GM12878 (cell line): ENCODE results near the gene RBMS1. TPM values are rescaled to one million over a fixed set of nuclear protein-coding genes. Genes with fewer than 3 reads are reported as not detected.

Experiments
- ATAC-seq: fragments of 200-7000 bp; cut with Tn5 transposase; 3 replicates; pipeline ENCODE4 v1.9.1; 2020; ENCODE audit warnings: mild to moderate bottlenecking, moderate library complexity
- BruUV-seq: library from RNA; stranded (reverse); fragments of 400-500 nt; replicated peaks from 2 replicates; lab custom pipeline; 2021; lab: Mats Ljungman, UMichigan
- CTCF ChIA-PET: fragments of 300-600 bp; sonication (Branson Sonifier 250); formaldehyde crosslinking; extraction: SDS; loops from one replicate; lab custom pipeline; 2021; ENCODE audit warnings: inconsistent platforms; lab: Yijun Ruan, JAX
- POLR2A ChIA-PET: fragments of 350-600 bp; formaldehyde crosslinking; extraction: SDS; loops from one replicate; lab custom pipeline; 2021; ENCODE audit warnings: inconsistent platforms; lab: Charles Lee
- RAD21 ChIA-PET: fragments of 300-600 bp; sonication (Branson Sonifier 250); formaldehyde crosslinking; loops from one replicate; lab custom pipeline; 2023; ENCODE audit warnings: antibody characterized with exemption; ENCODE audit not compliant: unreplicated experiment; lab: Charles Lee
- SMC1A ChIA-PET: fragments of 300-600 bp; sonication (Branson Sonifier 250); formaldehyde crosslinking; loops from one replicate; lab custom pipeline; 2023; ENCODE audit not compliant: unreplicated experiment, uncharacterized antibody; lab: Charles Lee
- DNase-seq: peaks from one replicate; pipeline ENCODE4 v3.0.0-alpha.2; 2011; ENCODE audit warnings: low read depth, low spot score
- FAIRE-seq: peaks from 3 replicates; lab custom pipeline; 2011; peaks lifted over from hg19 to GRCh38; lab: Jason Lieb, UNC
- H2AFZ ChIP-seq: 2 replicates; pipeline ENCODE4 v1.6.0; 2011; ENCODE audit warnings: low read depth, low read length, control low read depth; ENCODE audit not compliant: control insufficient read depth
- H3K27ac ChIP-seq: 2 replicates; pipeline ENCODE4 v1.5.1; 2011; ENCODE audit warnings: control low read depth; ENCODE audit not compliant: control insufficient read depth, insufficient read depth
- H3K27me3 ChIP-seq, 2 experiments: replicated peaks in 1 of 2; 2 replicates each; pipeline versions ENCODE4 v1.6.0 to v1.6.1; 2011; ENCODE audit warnings: low read length in 1 of 2; ENCODE audit not compliant: control insufficient read depth in 2 of 2, insufficient read depth in 2 of 2
- H3K36me3 ChIP-seq, 2 experiments: 2 replicates each; pipeline ENCODE4 v1.5.1; 2011; ENCODE audit warnings: low read length in 1 of 2; ENCODE audit not compliant: control insufficient read depth in 2 of 2, insufficient read depth in 2 of 2
- H3K4me1 ChIP-seq: 2 replicates; pipeline ENCODE4 v1.6.1; 2011; ENCODE audit warnings: mild to moderate bottlenecking, low read length, moderate library complexity, mixed read lengths; ENCODE audit not compliant: control insufficient read depth, insufficient read depth
- H3K4me2 ChIP-seq: 2 replicates; pipeline ENCODE4 v1.6.0; 2011; ENCODE audit warnings: control low read depth; ENCODE audit not compliant: control insufficient read depth, insufficient read depth
- H3K4me3 ChIP-seq: fragments of 200-600 bp; sonication (generic); 2 replicates; pipeline ENCODE4 v1.5.1; 2016
- H3K79me2 ChIP-seq: 2 replicates; pipeline ENCODE4 v1.6.0; 2011; ENCODE audit warnings: low read length; ENCODE audit not compliant: control insufficient read depth, insufficient read depth
- H3K9ac ChIP-seq: 2 replicates; pipeline ENCODE4 v1.8.0; 2011; ENCODE audit warnings: low read length, control low read depth, mixed read lengths; ENCODE audit not compliant: control insufficient read depth, insufficient read depth
- H3K9me3 ChIP-seq: replicated peaks from 3 replicates; pipeline ENCODE4 v1.5.1; 2011; ENCODE audit warnings: mild to moderate bottlenecking, low read length; ENCODE audit not compliant: control insufficient read depth, insufficient read depth
- H4K20me1 ChIP-seq: 2 replicates; pipeline ENCODE4 v1.6.0; 2011; ENCODE audit not compliant: control insufficient read depth, insufficient read depth
- BCLAF1 ChIP-seq: fragments of 450-650 bp; IDR thresholded peaks from 2 replicates; pipeline ENCODE4 v1.6.1; 2017; ENCODE audit warnings: antibody characterized with exemption, mild to moderate bottlenecking, moderate library complexity
- BHLHE40 ChIP-seq, 2 experiments: fragments of 450-650 bp in 1 of 2; IDR thresholded peaks; 2 replicates each; pipeline ENCODE4 v1.6.1; 2011 to 2017; ENCODE audit warnings: low read depth in 2 of 2, borderline replicate concordance in 1 of 2, improper control_type of control experiment in 1 of 2, low read length in 1 of 2, mild to moderate bottlenecking in 1 of 2
- BMI1 ChIP-seq: fragments of 450-650 bp; IDR thresholded peaks from 2 replicates; pipeline ENCODE4 v1.6.1; 2016; ENCODE audit warnings: mild to moderate bottlenecking, moderate library complexity, borderline replicate concordance
- CUX1 ChIP-seq: IDR thresholded peaks from 2 replicates; pipeline ENCODE4 v1.6.1; 2012; ENCODE audit warnings: improper control_type of control experiment, low read depth, low read length; ENCODE audit not compliant: insufficient replicate concordance
- IKZF1 ChIP-seq: fragments of 450-650 bp; conservative IDR thresholded peaks from 2 replicates; pipeline ENCODE4 v1.6.1; 2017; ENCODE audit warnings: antibody characterized with exemption, mild to moderate bottlenecking
- JUNB ChIP-seq: IDR thresholded peaks from 2 replicates; pipeline ENCODE4 v1.6.1; 2016; ENCODE audit warnings: antibody characterized with exemption, mild to moderate bottlenecking
- JUND ChIP-seq: IDR thresholded peaks from 2 replicates; pipeline ENCODE4 v1.6.1; 2012; ENCODE audit warnings: low read depth, mild to moderate bottlenecking, low read length, improper control_type of control experiment, moderate library complexity
- NFIC ChIP-seq: IDR thresholded peaks from 2 replicates; pipeline ENCODE4 v1.6.1; 2012; ENCODE audit warnings: low read depth, mild to moderate bottlenecking, inconsistent platforms, low read length, moderate library complexity
- NFYB ChIP-seq: IDR thresholded peaks from 2 replicates; pipeline ENCODE4 v1.6.1; 2011; ENCODE audit warnings: low read depth, mild to moderate bottlenecking, low read length, improper control_type of control experiment, moderate library complexity; ENCODE audit not compliant: insufficient read depth
- RAD51 ChIP-seq: fragments of 450-650 bp; IDR thresholded peaks from 2 replicates; pipeline ENCODE4 v1.6.1; 2016; ENCODE audit warnings: moderate library complexity, mild to moderate bottlenecking, inconsistent platforms
- RFX5 ChIP-seq: IDR thresholded peaks from 2 replicates; pipeline ENCODE4 v1.6.1; 2011; ENCODE audit warnings: low read depth, low read length, improper control_type of control experiment
- SPI1 ChIP-seq: IDR thresholded peaks from 2 replicates; pipeline ENCODE4 v1.6.1; 2011; ENCODE audit warnings: low read depth, mild to moderate bottlenecking, low read length, moderate library complexity, borderline replicate concordance; ENCODE audit not compliant: insufficient read depth
- ZNF622 ChIP-seq: fragments of 450-650 bp; IDR thresholded peaks from 2 replicates; pipeline ENCODE4 v1.6.1; 2017; ENCODE audit warnings: mild to moderate bottlenecking, inconsistent platforms
- WGBS: methylation state at CpG from one replicate; pipeline ENCODE4 v1.1.6; 2016; ENCODE audit warnings: low lambda C conversion rate; ENCODE audit not compliant: insufficient replicate concordance, insufficient coverage; ENCODE audit errors: missing lambda C conversion rate; 5-methylcytosine and 5-hydroxymethylcytosine counted together
- in situ Hi-C: fragments of 300-500 bp; cut with MboI; formaldehyde crosslinking; loops from 9 replicates; pipeline ENCODE4 v1.14.3; 2018; ENCODE audit warnings: mixed read lengths
- intact Hi-C: fragments of 100-400 bp; cut with micrococcal nuclease; formaldehyde crosslinking; loops from one replicate; pipeline ENCODE4 v1.14.2; 2022; ENCODE audit not compliant: unreplicated experiment
- polyA plus RNA-seq, 11 experiments: library from polyadenylated mRNA; depleted of rRNA in 4 of 11; unstranded in 6 of 11; stranded (reverse) in 5 of 11; fragments of >200 nt; fragmentation: Nextera tagmentation in 4 of 11; fragmentation: Illumina TruSeq in 1 of 11; extraction: Ambion mirVana in 4 of 11; extraction: Trizol in 1 of 11; gene quantifications; 1 replicate in 1 of 11; 2 replicates in 10 of 11; pipeline versions ENCODE4 v1.2.1 to v1.2.3, GENCODE V29; 2011 to 2016; ENCODE audit warnings: inconsistent platforms in 2 of 11, missing spikeins in 2 of 11, low read depth in 1 of 11
- total RNA-seq, 4 experiments: library from RNA; depleted of rRNA in 3 of 4; stranded (reverse); fragments of >200 nt in 3 of 4; fragmentation: Illumina TruSeq in 1 of 4; extraction: Trizol in 1 of 4; gene quantifications; 2 replicates each; pipeline versions ENCODE4 v1.2.1 to v1.2.3, GENCODE V29; 2013 to 2021

RBMS1 gene
- total and polyA plus RNA-seq, 10 of the 15 experiments (the other 5 are each of a cell fraction or from before 2014, with no cell fraction given): 0.04 to 0.31 (median 0.17) TPM; not detected in 1

- no peaks in the 10 kb centered on the region for H3K36me3 ChIP-seq
- ChIA-PET SMC1A (interaction anchor here (1.0 kb wide), 1 partner anchor 16 kb away, joined by 3 read pairs; no protein-coding TSS in a partner anchor), RAD21 (no interaction called here), POLR2A (interaction anchor here (0.6 kb wide), 1 partner anchor 30 kb away, joined by 3 read pairs; no protein-coding TSS in a partner anchor), CTCF (interaction anchor here (1.0 to 1.7 kb wide), 6 partner anchors 13 to 722 kb away, joined by 3 to 11 read pairs (median 4); no protein-coding TSS in a partner anchor)
- BruUV-seq: no TSS peak
- in situ Hi-C loops (no loop called here), intact Hi-C loops (no loop called here)
- H3K4me3 ChIP-seq: no peak overlapping the region
- H3K79me2 ChIP-seq: no peaks in the 10 kb centered on the region
- H3K27ac ChIP-seq: no peak overlapping the region
- H4K20me1 ChIP-seq: no peaks in the 10 kb centered on the region
- no peak overlapping the region for H3K4me2 ChIP-seq
- peaks cover 3% of the 10 kb centered on the region for H3K4me1 ChIP-seq
- DNase-seq (no peak), ATAC-seq (no peak), FAIRE-seq (no peak)
- H2AFZ ChIP-seq: no peak overlapping the region
- H3K9ac ChIP-seq: no peak overlapping the region
- WGBS: 85% methylated on average over 21 of the region's 21 CpGs
- no peaks in the 10 kb centered on the region for H3K9me3 ChIP-seq
- peaks cover 2 to 5% of the 10 kb centered on the region in 2 experiments; a peak in 2 of 4 replicates for H3K27me3 ChIP-seq
- no peak for TF ChIP-seq IKZF1
- TF ChIP-seq NFYB: no peak
- no peak for TF ChIP-seq CUX1
- TF ChIP-seq BCLAF1: no peak
- no peak for TF ChIP-seq JUND
- no peak for TF ChIP-seq SPI1
- no peak for TF ChIP-seq NFIC
- no peak for TF ChIP-seq BMI1
- TF ChIP-seq RFX5: no peak
- no peak for TF ChIP-seq ZNF622
- TF ChIP-seq BHLHE40 (IDR thresholded peaks at IDR 0.05; ENCODE audit: borderline replicate concordance in 1 of 2, low read depth in 2 of 2, low read length in 1 of 2): no peak
- no peak for TF ChIP-seq RAD51
- no peak for TF ChIP-seq JUNB
These were observed 222.2 kb downstream of the RBMS1 start for GRCh38 chr2:160271171-160272086.
